ENCODE results near the gene CBR3.

DNA sequence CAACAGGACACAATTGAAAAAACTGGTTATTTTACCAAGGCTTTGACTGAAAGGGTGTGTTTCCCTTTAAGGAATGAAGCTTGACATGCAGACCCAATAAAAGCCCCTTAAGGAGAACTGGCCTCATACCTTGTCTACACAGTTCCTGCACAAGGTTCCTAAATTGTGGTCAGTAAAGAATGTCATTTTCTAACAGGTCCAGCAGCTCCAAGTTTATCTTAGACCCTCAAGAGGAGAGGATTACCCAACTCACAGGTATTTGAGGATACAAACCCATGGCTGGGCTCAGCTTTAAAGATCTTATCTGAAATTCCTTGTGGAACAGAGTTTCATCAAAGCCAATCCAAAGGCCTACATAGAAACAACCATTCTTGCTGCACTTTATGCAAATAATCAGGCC is 31.4 kb upstream of the CBR3 start:
- TF ChIP-seq NFIC (IDR thresholded peaks at IDR 0.05; ENCODE audit: borderline replicate concordance) = no peak
- TF ChIP-seq, protein P1, sequence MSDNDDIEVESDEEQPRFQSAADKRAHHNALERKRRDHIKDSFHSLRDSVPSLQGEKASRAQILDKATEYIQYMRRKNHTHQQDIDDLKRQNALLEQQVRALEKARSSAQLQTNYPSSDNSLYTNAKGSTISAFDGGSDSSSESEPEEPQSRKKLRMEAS (IDR thresholded peaks at IDR 0.05; ENCODE audit: low read depth) = no peak
- TF ChIP-seq, protein P2, sequence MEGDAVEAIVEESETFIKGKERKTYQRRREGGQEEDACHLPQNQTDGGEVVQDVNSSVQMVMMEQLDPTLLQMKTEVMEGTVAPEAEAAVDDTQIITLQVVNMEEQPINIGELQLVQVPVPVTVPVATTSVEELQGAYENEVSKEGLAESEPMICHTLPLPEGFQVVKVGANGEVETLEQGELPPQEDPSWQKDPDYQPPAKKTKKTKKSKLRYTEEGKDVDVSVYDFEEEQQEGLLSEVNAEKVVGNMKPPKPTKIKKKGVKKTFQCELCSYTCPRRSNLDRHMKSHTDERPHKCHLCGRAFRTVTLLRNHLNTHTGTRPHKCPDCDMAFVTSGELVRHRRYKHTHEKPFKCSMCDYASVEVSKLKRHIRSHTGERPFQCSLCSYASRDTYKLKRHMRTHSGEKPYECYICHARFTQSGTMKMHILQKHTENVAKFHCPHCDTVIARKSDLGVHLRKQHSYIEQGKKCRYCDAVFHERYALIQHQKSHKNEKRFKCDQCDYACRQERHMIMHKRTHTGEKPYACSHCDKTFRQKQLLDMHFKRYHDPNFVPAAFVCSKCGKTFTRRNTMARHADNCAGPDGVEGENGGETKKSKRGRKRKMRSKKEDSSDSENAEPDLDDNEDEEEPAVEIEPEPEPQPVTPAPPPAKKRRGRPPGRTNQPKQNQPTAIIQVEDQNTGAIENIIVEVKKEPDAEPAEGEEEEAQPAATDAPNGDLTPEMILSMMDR (IDR thresholded peaks at IDR 0.05) = no peak

Measured in SK-N-SH (cell line).